Karpas-422 (cell line): ENCODE data around the gene PLEKHH1. TPM values are rescaled to one million over a fixed set of nuclear protein-coding genes. Genes with fewer than 3 reads are reported as not detected.

Experiments
- DNase-seq: peaks from one replicate; pipeline ENCODE4 v3.0.0-alpha.2; 2015
- H2AFZ ChIP-seq: fragments of 200-600 bp; sonication (generic); 2 replicates; pipeline ENCODE4 v1.6.1; 2014; ENCODE audit warnings: antibody characterized with exemption, low read length, mixed read lengths
- H3K27ac ChIP-seq: fragments of 200-600 bp; sonication (generic); 2 replicates; pipeline ENCODE4 v1.5.1; 2014; ENCODE audit warnings: mild to moderate bottlenecking, low read length, moderate library complexity
- H3K27me3 ChIP-seq: fragments of 200-600 bp; sonication (generic); 2 replicates; pipeline ENCODE4 v1.6.1; 2014; ENCODE audit warnings: low read length, mixed read lengths
- H3K36me3 ChIP-seq: fragments of 200-600 bp; sonication (generic); 2 replicates; pipeline ENCODE4 v1.6.1; 2014; ENCODE audit warnings: low read length, mixed read lengths; ENCODE audit not compliant: insufficient read depth
- H3K4me1 ChIP-seq: fragments of 200-600 bp; sonication (generic); 2 replicates; pipeline ENCODE4 v1.6.1; 2014; ENCODE audit warnings: mild to moderate bottlenecking, low read length, mixed read lengths
- H3K4me2 ChIP-seq: fragments of 200-600 bp; sonication (generic); 2 replicates; pipeline ENCODE4 v1.6.1; 2014; ENCODE audit warnings: low read length, low read depth, mild to moderate bottlenecking; ENCODE audit not compliant: poor library complexity, severe bottlenecking
- H3K4me3 ChIP-seq: fragments of 200-600 bp; sonication (generic); 2 replicates; pipeline ENCODE4 v1.5.1; 2014; ENCODE audit warnings: mild to moderate bottlenecking, antibody characterized with exemption, low read length, mixed read lengths
- H3K79me2 ChIP-seq: fragments of 200-600 bp; sonication (generic); 2 replicates; pipeline ENCODE4 v1.6.1; 2014; ENCODE audit warnings: mild to moderate bottlenecking, low read length, mixed read lengths
- H3K9ac ChIP-seq: fragments of 200-600 bp; sonication (generic); 2 replicates; pipeline ENCODE4 v1.6.0; 2014; ENCODE audit warnings: low read length
- H3K9me2 ChIP-seq: fragments of 200-600 bp; sonication (generic), shearing (Covaris generic); replicated peaks from 2 replicates; pipeline ENCODE4 v1.6.0; 2014; ENCODE audit warnings: mild to moderate bottlenecking, low read length, moderate library complexity; ENCODE audit not compliant: insufficient read depth
- H3K9me3 ChIP-seq: fragments of 300-700, 200-600 bp; sonication (generic); 2 replicates; pipeline ENCODE4 v1.6.1; 2014; ENCODE audit warnings: low read length, mixed read lengths
- H4K20me1 ChIP-seq: fragments of 200-600 bp; sonication (generic); 2 replicates; pipeline ENCODE4 v1.6.1; 2014; ENCODE audit warnings: mild to moderate bottlenecking, antibody characterized with exemption, low read length, low read depth; ENCODE audit not compliant: insufficient read depth
- total RNA-seq: library from RNA; depleted of rRNA; stranded (reverse); fragments of >200 nt; shearing (Covaris generic); gene quantifications from 2 replicates; pipeline ENCODE4 v1.2.3, GENCODE V29; 2014; ENCODE audit warnings: low replicate concordance

The PLEKHH1 gene
- total RNA-seq, 1 experiment from 2014 or later: 3.7 TPM

GRCh38 chr14:67555518-67556090 is 22.5 kb downstream of the PLEKHH1 start:
- Histone ChIP-seq H3K9me2 (no peaks in the 10 kb centered on the region), H3K4me2 (no peak overlapping the region), H2AFZ (no peak overlapping the region), H3K27me3 (no peaks in the 10 kb centered on the region), H3K27ac (no peak overlapping the region), H3K9me3 (no peaks in the 10 kb centered on the region), H3K4me1 (no peaks in the 10 kb centered on the region), H4K20me1 (no peaks in the 10 kb centered on the region), H3K36me3 (no peaks in the 10 kb centered on the region), H3K9ac (no peak overlapping the region), H3K79me2 (no peaks in the 10 kb centered on the region), H3K4me3 (no peak overlapping the region)
- no peak for DNase-seq

GRCh38 chr14:67556671-67557070 is 23.6 kb downstream of the PLEKHH1 start:
- no peak overlapping the region for H3K4me3 ChIP-seq
- no peak overlapping the region for H3K4me2 ChIP-seq
- no peaks in the 10 kb centered on the region for H3K4me1 ChIP-seq
- H3K27me3 ChIP-seq: no peaks in the 10 kb centered on the region
- H3K9me3 ChIP-seq: no peaks in the 10 kb centered on the region
- H3K9me2 ChIP-seq: no peaks in the 10 kb centered on the region
- H3K27ac ChIP-seq: no peak overlapping the region
- H3K9ac ChIP-seq: no peak overlapping the region
- no peaks in the 10 kb centered on the region for H3K36me3 ChIP-seq
- no peak for DNase-seq
- H4K20me1 ChIP-seq: no peaks in the 10 kb centered on the region
- no peak overlapping the region for H2AFZ ChIP-seq
- H3K79me2 ChIP-seq: no peaks in the 10 kb centered on the region

GRCh38 chr14:67557118-67557517 is 24.0 kb downstream of the PLEKHH1 start:
- Histone ChIP-seq H3K9ac (no peak overlapping the region), H3K79me2 (no peaks in the 10 kb centered on the region), H3K4me2 (no peak overlapping the region), H3K27ac (no peak overlapping the region), H3K4me1 (no peaks in the 10 kb centered on the region), H4K20me1 (no peaks in the 10 kb centered on the region), H3K9me3 (no peaks in the 10 kb centered on the region), H3K36me3 (no peaks in the 10 kb centered on the region), H3K9me2 (no peaks in the 10 kb centered on the region), H3K4me3 (no peak overlapping the region), H2AFZ (no peak overlapping the region), H3K27me3 (no peaks in the 10 kb centered on the region)
- DNase-seq: no peak

GRCh38 chr14:67557656-67558055 is 24.6 kb downstream of the PLEKHH1 start:
- no peak overlapping the region for H2AFZ ChIP-seq
- H3K79me2 ChIP-seq: no peaks in the 10 kb centered on the region
- H3K27me3 ChIP-seq: no peaks in the 10 kb centered on the region
- H3K9ac ChIP-seq: no peak overlapping the region
- no peaks in the 10 kb centered on the region for H4K20me1 ChIP-seq
- no peak overlapping the region for H3K4me2 ChIP-seq
- H3K27ac ChIP-seq: no peak overlapping the region
- no peaks in the 10 kb centered on the region for H3K4me1 ChIP-seq
- H3K36me3 ChIP-seq: no peaks in the 10 kb centered on the region
- no peaks in the 10 kb centered on the region for H3K9me2 ChIP-seq
- DNase-seq: no peak
- no peaks in the 10 kb centered on the region for H3K9me3 ChIP-seq
- H3K4me3 ChIP-seq: no peak overlapping the region

- Histone ChIP-seq H3K4me1 (no peaks in the 10 kb centered on the region), H3K9ac (no peak overlapping the region), H4K20me1 (no peaks in the 10 kb centered on the region), H2AFZ (no peak overlapping the region), H3K27ac (no peak overlapping the region), H3K79me2 (no peaks in the 10 kb centered on the region), H3K36me3 (no peaks in the 10 kb centered on the region), H3K4me2 (no peak overlapping the region), H3K9me2 (no peaks in the 10 kb centered on the region), H3K27me3 (no peaks in the 10 kb centered on the region), H3K4me3 (no peak overlapping the region), H3K9me3 (no peaks in the 10 kb centered on the region)
- DNase-seq: no peak
Observed at GRCh38 chr14:67559639-67560038, 26.5 kb downstream of the PLEKHH1 start.

- no peaks in the 10 kb centered on the region for H3K4me1 ChIP-seq
Observed at GRCh38 chr14:67562025-67562775, 29.1 kb downstream of the PLEKHH1 start.

GRCh38 chr14:67562776-67563150 is 29.7 kb downstream of the PLEKHH1 start:
- Histone ChIP-seq H2AFZ (no peak overlapping the region), H3K4me2 (no peak overlapping the region), H3K4me1 (no peaks in the 10 kb centered on the region), H3K4me3 (no peak overlapping the region), H3K9me2 (no peaks in the 10 kb centered on the region), H3K9ac (no peak overlapping the region), H3K36me3 (no peaks in the 10 kb centered on the region), H4K20me1 (no peaks in the 10 kb centered on the region), H3K27ac (no peak overlapping the region), H3K79me2 (no peaks in the 10 kb centered on the region), H3K27me3 (no peaks in the 10 kb centered on the region), H3K9me3 (no peaks in the 10 kb centered on the region)
- DNase-seq: no peak

More at GRCh38 chr14:67562025-67562775, 29.1 kb downstream of the PLEKHH1 start:
- H3K36me3 ChIP-seq: no peaks in the 10 kb centered on the region
- no peaks in the 10 kb centered on the region for H3K9me3 ChIP-seq
- H3K4me2 ChIP-seq: no peak overlapping the region
- H3K27me3 ChIP-seq: no peaks in the 10 kb centered on the region
- DNase-seq: no peak
- no peak overlapping the region for H3K27ac ChIP-seq
- H3K4me3 ChIP-seq: no peak overlapping the region
- H3K9ac ChIP-seq: no peak overlapping the region
- no peaks in the 10 kb centered on the region for H3K79me2 ChIP-seq
- no peak overlapping the region for H2AFZ ChIP-seq
- no peaks in the 10 kb centered on the region for H4K20me1 ChIP-seq
- no peaks in the 10 kb centered on the region for H3K9me2 ChIP-seq

GRCh38 chr14:67564236-67564635 is 31.1 kb downstream of the PLEKHH1 start:
- Histone ChIP-seq H3K27me3 (no peaks in the 10 kb centered on the region), H2AFZ (no peak overlapping the region), H4K20me1 (no peaks in the 10 kb centered on the region), H3K4me2 (no peak overlapping the region), H3K4me3 (no peak overlapping the region), H3K9me2 (no peaks in the 10 kb centered on the region), H3K4me1 (peaks cover under 1% of the 10 kb centered on the region; the same call in 1 of the 2 replicates), H3K9me3 (no peaks in the 10 kb centered on the region), H3K36me3 (no peaks in the 10 kb centered on the region), H3K27ac (no peak overlapping the region), H3K79me2 (no peaks in the 10 kb centered on the region), H3K9ac (no peak overlapping the region)
- DNase-seq: no peak
